HL-60 (cell line): ENCODE data around the gene ALG12.

Source experiments
- DNase-seq, 2 experiments: peaks; one replicate each; pipeline ENCODE4 v3.0.0-alpha.2; 2010 to 2020; ENCODE audit warnings: low read depth in 1 of 2, low spot score in 1 of 2
- H3K27ac ChIP-seq: fragments of 250-450 bp; sonication (Bioruptor Pico); replicated peaks from 2 replicates; pipeline ENCODE4 v1.5.1; 2020; ENCODE audit warnings: mild to moderate bottlenecking, moderate library complexity
- H3K27me3 ChIP-seq: fragments of 250-450 bp; sonication (Bioruptor Pico); 2 replicates; pipeline ENCODE4 v1.5.1; 2021; ENCODE audit warnings: mild to moderate bottlenecking, moderate library complexity; ENCODE audit not compliant: insufficient read depth, poor library complexity, severe bottlenecking
- H3K4me3 ChIP-seq: replicated peaks from 2 replicates; pipeline ENCODE4 v1.5.1; 2011; ENCODE audit warnings: mild to moderate bottlenecking, control low read depth, low read length; ENCODE audit not compliant: insufficient read depth
- GABPA ChIP-seq: IDR thresholded peaks from 2 replicates; pipeline ENCODE4 v1.6.1; 2012; ENCODE audit warnings: low read depth
- POLR2AphosphoS5 ChIP-seq: IDR thresholded peaks from 2 replicates; pipeline ENCODE4 v1.6.1; 2012; ENCODE audit warnings: low read depth
- REST ChIP-seq: IDR thresholded peaks from 2 replicates; pipeline ENCODE4 v1.6.1; 2012; ENCODE audit warnings: low read depth; ENCODE audit not compliant: insufficient replicate concordance
- SPI1 ChIP-seq: IDR thresholded peaks from 2 replicates; pipeline ENCODE4 v1.6.1; 2012; ENCODE audit warnings: low read depth, mild to moderate bottlenecking, borderline replicate concordance
- TF ChIP-seq, protein P1 (sequence below): IDR thresholded peaks from one replicate; pipeline ENCODE4 v1.5.1; 2011; ENCODE audit warnings: low read length, control low read depth, inconsistent platforms; ENCODE audit not compliant: insufficient read depth

The ALG12 gene

GRCh38 chr22:49934891-49935557, 16.8 kb upstream of the ALG12 start:
- TF ChIP-seq SPI1 = no peak
- TF ChIP-seq, protein P1, sequence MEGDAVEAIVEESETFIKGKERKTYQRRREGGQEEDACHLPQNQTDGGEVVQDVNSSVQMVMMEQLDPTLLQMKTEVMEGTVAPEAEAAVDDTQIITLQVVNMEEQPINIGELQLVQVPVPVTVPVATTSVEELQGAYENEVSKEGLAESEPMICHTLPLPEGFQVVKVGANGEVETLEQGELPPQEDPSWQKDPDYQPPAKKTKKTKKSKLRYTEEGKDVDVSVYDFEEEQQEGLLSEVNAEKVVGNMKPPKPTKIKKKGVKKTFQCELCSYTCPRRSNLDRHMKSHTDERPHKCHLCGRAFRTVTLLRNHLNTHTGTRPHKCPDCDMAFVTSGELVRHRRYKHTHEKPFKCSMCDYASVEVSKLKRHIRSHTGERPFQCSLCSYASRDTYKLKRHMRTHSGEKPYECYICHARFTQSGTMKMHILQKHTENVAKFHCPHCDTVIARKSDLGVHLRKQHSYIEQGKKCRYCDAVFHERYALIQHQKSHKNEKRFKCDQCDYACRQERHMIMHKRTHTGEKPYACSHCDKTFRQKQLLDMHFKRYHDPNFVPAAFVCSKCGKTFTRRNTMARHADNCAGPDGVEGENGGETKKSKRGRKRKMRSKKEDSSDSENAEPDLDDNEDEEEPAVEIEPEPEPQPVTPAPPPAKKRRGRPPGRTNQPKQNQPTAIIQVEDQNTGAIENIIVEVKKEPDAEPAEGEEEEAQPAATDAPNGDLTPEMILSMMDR = no peak
- Histone ChIP-seq H3K27me3 (no peaks in the 10 kb centered on the region), H3K4me3 (peak overlapping the region; percentile 36; the same call in 1 of the 2 replicates), H3K27ac (no peak overlapping the region)
- peak in 1 of 2 experiments; percentile 29 for DNase-seq

- DNase-seq = no peak
- TF ChIP-seq POLR2AphosphoS5 (no peak), SPI1 (no peak), REST (no peak), GABPA (no peak)
- TF ChIP-seq, protein P1 = no peak
- Histone ChIP-seq H3K27me3 (no peaks in the 10 kb centered on the region), H3K27ac (no peak overlapping the region), H3K4me3 (no peak overlapping the region)
These were observed 16.1 kb upstream of the ALG12 start for GRCh38 chr22:49934160-49934890.

GRCh38 chr22:49933236-49934159, 15.3 kb upstream of the ALG12 start:
- Histone ChIP-seq H3K27me3 (no peaks in the 10 kb centered on the region), H3K4me3 (no peak overlapping the region), H3K27ac (no peak overlapping the region)
- no peak for DNase-seq
- TF ChIP-seq POLR2AphosphoS5 (no peak), REST (no peak), GABPA (no peak), SPI1 (no peak)
- TF ChIP-seq, protein P1 = no peak
